Calu3 (cell line): ENCODE results near the gene NF1. TPM values are rescaled to one million over a fixed set of nuclear protein-coding genes. Genes with fewer than 3 reads are reported as not detected.

Experiments
- BruUV-seq: library from RNA; stranded (reverse); fragments of 400-500 nt; replicated peaks from 2 replicates; lab custom pipeline; 2021; lab: Mats Ljungman, UMichigan
- CTCF ChIA-PET: fragments of 300-600 bp; sonication (Branson Sonifier 250); formaldehyde crosslinking; loops from one replicate; lab custom pipeline; 2022; ENCODE audit warnings: antibody characterized with exemption; lab: Charles Lee
- DNase-seq: peaks from one replicate; pipeline ENCODE4 v3.0.0; 2022
- H3K27ac Mint-ChIP-seq: one replicate; pipeline ENCODE4 v1.8.0; 2022; ENCODE audit warnings: mixed read lengths; ENCODE audit not compliant: unreplicated experiment
- H3K27me3 Mint-ChIP-seq: one replicate; pipeline ENCODE4 v1.8.0; 2022; ENCODE audit warnings: mixed read lengths; ENCODE audit not compliant: unreplicated experiment
- H3K36me3 Mint-ChIP-seq: one replicate; pipeline ENCODE4 v1.8.0; 2022; ENCODE audit warnings: mild to moderate bottlenecking, moderate library complexity, mixed read lengths; ENCODE audit not compliant: insufficient read depth, unreplicated experiment
- H3K4me1 Mint-ChIP-seq: one replicate; pipeline ENCODE4 v1.8.0; 2022; ENCODE audit warnings: mild to moderate bottlenecking, low read depth, mixed read lengths; ENCODE audit not compliant: unreplicated experiment
- H3K4me3 Mint-ChIP-seq: one replicate; pipeline ENCODE4 v1.8.0; 2022; ENCODE audit warnings: mild to moderate bottlenecking, low read depth, moderate library complexity, mixed read lengths; ENCODE audit not compliant: unreplicated experiment
- H3K9me3 Mint-ChIP-seq: one replicate; pipeline ENCODE4 v1.8.0; 2022; ENCODE audit warnings: low read depth, mixed read lengths; ENCODE audit not compliant: unreplicated experiment
- intact Hi-C: fragments of 100-400 bp; cut with micrococcal nuclease; formaldehyde crosslinking; loops from one replicate; pipeline ENCODE4 v1.10.0; 2022; ENCODE audit not compliant: unreplicated experiment
- microRNA-seq: library from miRNA; unstranded; fragments of <30 nt; microRNA quantifications from one replicate; pipeline ENCODE4 v1.2.0, GENCODE V29; 2022
- total RNA-seq: library from RNA; stranded (reverse); gene quantifications from 2 replicates; pipeline ENCODE4 v1.2.3, GENCODE V29; 2022
- TF ChIP-seq, protein P1 (sequence below): fragments of 200-600 bp; IDR thresholded peaks from one replicate; pipeline ENCODE4 v1.8.0; 2022; ENCODE audit warnings: antibody characterized with exemption; ENCODE audit not compliant: unreplicated experiment

Gene NF1
- total RNA-seq, 1 experiment from 2014 or later = 64.7 TPM

GRCh38 chr17:31418773-31419350 is 324.1 kb downstream of the NF1 start:
- Mint-ChIP-seq H3K36me3 (no peaks in the 10 kb centered on the region), H3K27me3 (peaks cover 48% of the 10 kb centered on the region), H3K27ac (no peak overlapping the region), H3K4me3 (no peak overlapping the region), H3K9me3 (no peaks in the 10 kb centered on the region), H3K4me1 (no peaks in the 10 kb centered on the region)
- intact Hi-C loops = no loop called here
- TF ChIP-seq, protein P1, sequence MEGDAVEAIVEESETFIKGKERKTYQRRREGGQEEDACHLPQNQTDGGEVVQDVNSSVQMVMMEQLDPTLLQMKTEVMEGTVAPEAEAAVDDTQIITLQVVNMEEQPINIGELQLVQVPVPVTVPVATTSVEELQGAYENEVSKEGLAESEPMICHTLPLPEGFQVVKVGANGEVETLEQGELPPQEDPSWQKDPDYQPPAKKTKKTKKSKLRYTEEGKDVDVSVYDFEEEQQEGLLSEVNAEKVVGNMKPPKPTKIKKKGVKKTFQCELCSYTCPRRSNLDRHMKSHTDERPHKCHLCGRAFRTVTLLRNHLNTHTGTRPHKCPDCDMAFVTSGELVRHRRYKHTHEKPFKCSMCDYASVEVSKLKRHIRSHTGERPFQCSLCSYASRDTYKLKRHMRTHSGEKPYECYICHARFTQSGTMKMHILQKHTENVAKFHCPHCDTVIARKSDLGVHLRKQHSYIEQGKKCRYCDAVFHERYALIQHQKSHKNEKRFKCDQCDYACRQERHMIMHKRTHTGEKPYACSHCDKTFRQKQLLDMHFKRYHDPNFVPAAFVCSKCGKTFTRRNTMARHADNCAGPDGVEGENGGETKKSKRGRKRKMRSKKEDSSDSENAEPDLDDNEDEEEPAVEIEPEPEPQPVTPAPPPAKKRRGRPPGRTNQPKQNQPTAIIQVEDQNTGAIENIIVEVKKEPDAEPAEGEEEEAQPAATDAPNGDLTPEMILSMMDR = no peak
- CTCF ChIA-PET = interaction anchor here (0.6 to 0.7 kb wide), 3 partner anchors 12 to 638 kb away, joined by 3 to 4 read pairs (median 3); no protein-coding TSS in a partner anchor
- BruUV-seq = no TSS peak
- no peak for DNase-seq

- no TSS peak for BruUV-seq
- intact Hi-C loops = no loop called here
- peaks cover 16% of the 10 kb centered on the region for H3K27me3 Mint-ChIP-seq
- H3K4me1 Mint-ChIP-seq = no peaks in the 10 kb centered on the region
- H3K36me3 Mint-ChIP-seq = no peaks in the 10 kb centered on the region
- CTCF ChIA-PET = interaction anchor here (0.6 kb wide), 1 partner anchor 62 kb away, joined by 3 read pairs; no protein-coding TSS in a partner anchor
- H3K27ac Mint-ChIP-seq = no peak overlapping the region
- no peak for DNase-seq
- TF ChIP-seq, protein P1 = no peak
- H3K9me3 Mint-ChIP-seq = no peaks in the 10 kb centered on the region
- H3K4me3 Mint-ChIP-seq = no peak overlapping the region
Observed at GRCh38 chr17:31422443-31422842, 327.7 kb downstream of the NF1 start.

DNA sequence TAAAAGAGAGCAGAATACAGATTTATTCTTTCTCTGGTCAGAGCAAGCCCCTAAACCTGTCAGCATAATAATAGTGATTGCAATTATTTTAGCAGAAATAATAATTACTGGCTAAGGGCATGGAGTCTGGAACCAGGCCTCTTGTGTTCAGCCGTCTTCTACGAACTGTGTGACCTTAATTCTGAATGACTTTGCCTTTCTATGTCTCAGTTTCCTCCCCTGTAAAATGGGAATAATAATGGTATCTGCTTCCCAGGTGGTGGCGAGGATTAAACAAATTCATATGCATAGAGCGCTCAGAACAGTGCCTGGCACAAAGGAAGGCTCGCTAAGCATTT is 330.1 kb downstream of the NF1 start:
- Mint-ChIP-seq H3K9me3 (no peaks in the 10 kb centered on the region), H3K4me1 (no peaks in the 10 kb centered on the region), H3K36me3 (no peaks in the 10 kb centered on the region), H3K27me3 (peaks cover 38% of the 10 kb centered on the region), H3K4me3 (no peak overlapping the region), H3K27ac (no peak overlapping the region)
- no peak for DNase-seq
- TF ChIP-seq, protein P1 = no peak
- CTCF ChIA-PET = no interaction called here
- no TSS peak for BruUV-seq
- intact Hi-C loops = no loop called here

GRCh38 chr17:31425282-31426040 is 330.7 kb downstream of the NF1 start:
- H3K36me3 Mint-ChIP-seq = no peaks in the 10 kb centered on the region
- no peak overlapping the region for H3K27ac Mint-ChIP-seq
- no peak overlapping the region for H3K4me3 Mint-ChIP-seq
- CTCF ChIA-PET = no interaction called here
- intact Hi-C loops = no loop called here
- TF ChIP-seq, protein P1 = no peak
- H3K9me3 Mint-ChIP-seq = no peaks in the 10 kb centered on the region
- H3K4me1 Mint-ChIP-seq = no peaks in the 10 kb centered on the region
- BruUV-seq = no TSS peak
- no peak for DNase-seq
- H3K27me3 Mint-ChIP-seq = peaks cover 44% of the 10 kb centered on the region

Small RNA genes lying within 50 kb of the gene (microRNA-seq; reads per million reads assigned to microRNA genes)
- 2.8 reads per million for gene MIR4733

Other genes with a start within 250 kb of the NF1 start
- 17.7 and 18.6 TPM in 2 replicates for gene TEFM, start 188.7 kb upstream of the NF1 start, total RNA-seq
- 2.1 TPM in 1 of 2 replicates, not detected in the other for gene ADAP2, start 173.0 kb upstream of the NF1 start, total RNA-seq
- 7.5 and 11.4 TPM in 2 replicates for gene RNF135, start 123.9 kb upstream of the NF1 start, total RNA-seq
- not detected in 2 replicates for gene OMG, start 202.3 kb downstream of the NF1 start, total RNA-seq
- not detected in 2 replicates for gene EVI2B, start 219.1 kb downstream of the NF1 start, total RNA-seq
- not detected in 2 replicates for gene EVI2A, start 226.6 kb downstream of the NF1 start, total RNA-seq